CD4-positive, alpha-beta T cell treated with Interleukin-21 for 1 hour (primary cell): ENCODE results near the gene PALMD.

Experiments
- DNase-seq: peaks from one replicate; pipeline ENCODE4 v3.0.0-alpha.2; 2020

The PALMD gene

GRCh38 chr1:99704356-99704816 is 58.5 kb downstream of the PALMD start:
- no peak for DNase-seq

GRCh38 chr1:99705385-99705784 is 59.5 kb downstream of the PALMD start:
- no peak for DNase-seq

GRCh38 chr1:99707535-99708142 is 61.7 kb downstream of the PALMD start:
- DNase-seq: peak; percentile 52

GRCh38 chr1:99710994-99711393 is 65.1 kb downstream of the PALMD start:
- DNase-seq: no peak

GRCh38 chr1:99713006-99713405 is 67.1 kb downstream of the PALMD start:
- no peak for DNase-seq

GRCh38 chr1:99717005-99717404 is 71.1 kb downstream of the PALMD start:
- no peak for DNase-seq

- no peak for DNase-seq
Observed at GRCh38 chr1:99723251-99723650, 77.3 kb downstream of the PALMD start.

GRCh38 chr1:99725996-99726395 is 80.1 kb downstream of the PALMD start:
- DNase-seq: no peak

GRCh38 chr1:99726407-99726806 is 80.5 kb downstream of the PALMD start:
- no peak for DNase-seq

- no peak for DNase-seq
Observed at GRCh38 chr1:99726818-99727217, 80.9 kb downstream of the PALMD start.

GRCh38 chr1:99727575-99728185 is 81.8 kb downstream of the PALMD start:
- no peak for DNase-seq

- no peak for DNase-seq
Observed at GRCh38 chr1:99728494-99729235, 82.8 kb downstream of the PALMD start.

GRCh38 chr1:99731384-99731783 is 85.5 kb downstream of the PALMD start:
- DNase-seq: no peak

GRCh38 chr1:99735852-99736251 is 89.9 kb downstream of the PALMD start:
- no peak for DNase-seq

- no peak for DNase-seq
Observed at GRCh38 chr1:99737016-99737415, 91.1 kb downstream of the PALMD start.

GRCh38 chr1:99738858-99739465 is 93.0 kb downstream of the PALMD start:
- no peak for DNase-seq

- DNase-seq: no peak
Observed at GRCh38 chr1:99740141-99740540, 94.2 kb downstream of the PALMD start.
